ENCODE results near the gene SLC5A1. TPM values are rescaled to one million over a fixed set of nuclear protein-coding genes. Genes with fewer than 3 reads are reported as not detected.

The SLC5A1 gene
- polyA plus RNA-seq (2012; ENCODE audit: insufficient read depth, insufficient read length), result not detected

DNA sequence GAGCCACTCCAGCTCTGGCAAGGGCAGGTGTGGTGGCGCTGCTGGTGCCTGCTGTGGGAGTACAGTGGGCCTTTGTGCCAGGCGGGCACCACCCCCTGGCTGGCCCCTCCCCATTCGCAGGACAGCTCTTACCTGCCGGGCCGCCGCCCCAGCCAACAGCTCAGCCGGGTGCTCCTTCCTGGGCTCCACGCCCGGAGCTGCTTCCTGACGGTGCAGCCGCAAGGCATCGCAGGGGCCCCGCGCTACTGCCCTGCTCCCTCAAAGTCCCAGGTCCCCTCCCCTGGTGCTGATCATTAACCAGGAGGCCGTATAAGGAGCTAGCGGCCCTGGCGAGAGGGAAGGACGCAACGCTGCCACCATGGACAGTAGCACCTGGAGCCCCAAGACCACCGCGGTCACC, at the start of gene SLC5A1:
TSS of gene SLC5A1 (plus strand) at position 338 of the 400 bp plus-strand sequence. CDS start at position 359, 21 bp downstream.
- no peak within 1 kb of the TSS for H3K4me3 ChIP-seq (ENCODE audit: low read length)
- DNase-seq (ENCODE audit: low read depth, low spot score), result no peak

DNA sequence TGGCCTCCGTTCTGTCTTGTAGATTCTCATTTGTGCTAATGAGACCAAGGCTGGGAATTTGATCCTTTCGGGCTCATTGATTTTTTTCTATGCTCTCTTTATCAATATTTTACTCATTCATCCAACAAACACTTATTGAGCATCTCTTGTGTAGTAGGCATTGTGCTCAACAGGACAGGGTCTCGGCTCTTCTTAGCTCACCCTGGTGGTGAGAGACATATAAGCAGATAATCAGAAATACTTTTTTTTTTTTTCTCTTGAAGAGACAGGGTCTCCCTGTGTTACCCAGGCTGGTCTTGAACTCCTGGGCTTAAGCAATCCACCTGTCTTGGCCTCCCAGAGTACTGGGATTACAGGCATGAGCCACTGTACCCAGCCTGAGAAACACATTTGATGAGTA, 48.0 kb upstream of the SLC5A1 start:
- H3K4me3 ChIP-seq (ENCODE audit: low read length), result no peak overlapping the region
- DNase-seq (ENCODE audit: low read depth, low spot score), result no peak

DNA sequence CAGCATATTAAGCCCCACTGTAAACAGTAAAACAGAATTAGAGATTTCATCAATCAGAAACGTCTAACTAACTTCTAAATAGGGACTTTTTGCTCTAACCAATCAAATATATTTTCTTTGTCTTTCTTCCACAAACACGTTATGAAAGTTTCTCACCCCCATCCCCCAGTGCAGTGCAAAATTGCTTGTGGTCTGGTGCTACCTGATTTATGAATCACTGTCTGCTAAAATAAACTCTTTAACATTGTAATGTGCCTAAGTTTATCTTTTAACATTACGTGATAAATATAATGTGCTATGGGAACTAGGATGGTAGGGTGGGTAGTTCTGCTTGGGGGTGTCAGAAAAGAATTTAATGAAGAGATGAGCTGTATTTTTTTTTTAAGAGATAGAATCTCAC, 47.3 kb upstream of the SLC5A1 start:
- H3K4me3 ChIP-seq (ENCODE audit: low read length), result no peak overlapping the region

DNA sequence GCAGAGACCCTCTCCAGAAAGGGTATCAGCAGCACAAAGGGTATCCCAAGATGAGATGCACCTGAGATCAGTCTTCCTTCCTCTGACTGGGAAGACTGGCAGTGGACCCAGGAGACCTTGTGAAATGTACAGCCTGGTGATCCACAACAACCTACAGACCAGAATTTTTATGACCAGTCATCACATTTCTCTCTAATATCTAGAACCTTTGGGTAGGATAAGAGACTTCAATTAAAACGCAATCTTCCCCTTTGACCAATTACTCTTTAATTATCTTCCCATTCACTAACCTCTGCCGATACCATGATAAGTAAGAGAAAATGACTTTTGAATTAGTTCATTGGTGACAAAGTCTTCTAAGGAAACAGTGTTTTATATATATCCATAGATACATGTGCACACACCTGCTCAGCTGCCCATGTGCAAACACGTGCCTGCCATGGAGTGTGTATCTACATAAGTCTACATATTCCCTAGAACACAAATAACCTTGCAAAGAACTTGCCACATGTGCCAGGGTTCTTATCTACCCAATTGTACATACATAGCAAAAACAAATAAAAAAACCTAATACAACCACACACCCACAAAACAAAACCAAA, 44.2 kb upstream of the SLC5A1 start:
- no peak for DNase-seq (ENCODE audit: low read depth, low spot score)
- H3K4me3 ChIP-seq (ENCODE audit: low read length), result no peak overlapping the region

More for the DNA sequence above, 47.3 kb upstream of the SLC5A1 start:
- DNase-seq (ENCODE audit: low read depth, low spot score), result no peak

DNA sequence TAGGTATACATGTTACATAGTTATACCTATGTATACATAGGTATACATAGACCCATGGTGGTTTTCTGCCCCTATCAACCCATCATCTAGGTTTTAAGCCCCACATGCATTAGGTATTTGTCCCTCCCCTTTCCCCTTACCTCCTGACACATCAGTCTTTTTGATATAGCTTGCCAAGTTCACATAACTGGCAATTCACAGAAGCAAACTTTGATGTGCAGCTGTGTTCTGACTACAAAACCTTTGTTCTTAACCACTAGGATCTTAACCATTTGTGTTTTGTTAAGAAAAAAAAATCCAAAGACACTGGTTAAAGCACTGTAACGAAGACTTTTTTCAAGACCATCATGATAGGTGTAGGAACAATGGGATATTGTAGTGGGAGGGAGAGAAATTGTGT, 42.9 kb upstream of the SLC5A1 start:
- H3K4me3 ChIP-seq (ENCODE audit: low read length), result no peak overlapping the region
- peak; percentile 91 for DNase-seq (ENCODE audit: low read depth, low spot score)

DNA sequence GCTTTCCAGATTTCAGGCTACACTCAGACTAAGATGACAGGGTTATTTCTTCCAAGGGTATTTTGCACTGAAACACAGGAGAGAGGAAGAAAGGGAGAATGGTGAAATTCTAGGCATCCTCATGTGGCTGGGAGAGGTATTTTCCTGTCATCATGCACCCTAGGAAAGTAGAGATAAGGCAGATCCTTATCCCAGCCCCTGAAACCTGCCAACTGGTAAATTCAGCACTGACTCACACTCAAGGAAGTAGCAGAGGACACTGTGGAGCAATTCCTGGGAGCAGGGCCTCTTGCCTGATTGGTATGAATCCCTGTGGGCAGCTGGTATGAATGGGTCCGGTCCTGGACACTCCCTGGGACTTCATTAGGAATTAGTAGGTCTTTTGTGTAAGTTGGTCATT, 37.6 kb upstream of the SLC5A1 start:
- no peak overlapping the region for H3K4me3 ChIP-seq (ENCODE audit: low read length)
- DNase-seq (ENCODE audit: low read depth, low spot score), result no peak

DNA sequence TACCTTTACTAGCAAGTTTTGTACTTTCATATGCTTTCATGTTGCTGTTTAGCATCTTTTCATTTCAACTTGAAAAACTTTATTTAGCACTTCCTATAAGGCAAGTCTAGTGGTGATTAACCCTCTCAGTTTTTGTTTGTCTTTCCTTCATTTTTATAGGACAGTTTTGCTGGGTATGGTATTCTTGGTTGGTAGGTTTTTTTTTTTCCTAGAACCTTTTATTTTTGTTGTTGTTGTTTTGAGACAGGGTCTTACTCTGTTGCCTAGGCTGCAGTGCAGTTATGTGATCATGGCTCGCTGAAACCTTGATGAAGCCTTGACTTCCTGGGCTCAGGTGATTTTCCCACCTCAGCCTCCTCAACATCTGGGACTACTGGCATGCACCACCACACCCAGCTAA, 29.9 kb upstream of the SLC5A1 start:
- DNase-seq (ENCODE audit: low read depth, low spot score), result no peak
- no peak overlapping the region for H3K4me3 ChIP-seq (ENCODE audit: low read length)

DNA sequence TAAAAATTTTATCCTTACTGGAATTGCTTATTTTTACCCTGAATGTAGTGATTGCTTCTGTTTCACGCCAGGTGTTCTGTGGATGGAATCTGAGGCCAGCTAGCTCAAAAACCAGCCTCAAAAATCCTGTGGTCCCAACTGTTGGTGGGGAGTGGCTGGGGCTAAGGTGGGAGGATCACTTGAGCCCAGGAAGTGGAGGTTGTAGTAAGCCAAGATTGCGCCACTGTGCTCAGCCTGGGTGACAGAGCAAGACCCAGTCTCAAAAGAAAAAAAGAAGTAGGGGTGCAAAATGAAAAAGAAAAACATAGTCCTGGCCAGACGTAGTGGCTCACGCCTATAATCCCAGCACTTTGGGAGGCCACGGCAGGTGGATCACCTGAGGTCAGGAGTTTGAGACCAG, 27.0 kb upstream of the SLC5A1 start:
- no peak overlapping the region for H3K4me3 ChIP-seq (ENCODE audit: low read length)
- no peak for DNase-seq (ENCODE audit: low read depth, low spot score)

DNA sequence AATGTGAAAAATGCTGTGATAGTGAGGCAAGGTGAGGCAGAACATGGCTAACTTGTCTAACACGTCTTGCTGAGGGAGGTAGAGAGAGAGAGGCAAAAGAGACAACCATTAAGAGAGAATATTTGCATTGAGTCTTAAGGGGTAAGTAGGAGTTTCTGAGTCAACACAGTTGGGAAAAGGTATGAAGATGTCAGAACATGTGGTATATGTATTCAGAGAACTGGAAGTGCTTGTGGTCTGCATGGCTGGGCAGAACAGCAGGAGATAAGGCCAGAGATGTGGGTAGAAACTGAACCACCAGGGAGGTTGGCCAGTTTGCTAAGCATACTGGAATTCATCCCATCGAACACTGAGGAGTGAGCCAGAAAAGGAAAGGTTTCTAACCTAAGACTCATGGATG, 25.0 kb upstream of the SLC5A1 start:
- no peak overlapping the region for H3K4me3 ChIP-seq (ENCODE audit: low read length)
- no peak for DNase-seq (ENCODE audit: low read depth, low spot score)

DNA sequence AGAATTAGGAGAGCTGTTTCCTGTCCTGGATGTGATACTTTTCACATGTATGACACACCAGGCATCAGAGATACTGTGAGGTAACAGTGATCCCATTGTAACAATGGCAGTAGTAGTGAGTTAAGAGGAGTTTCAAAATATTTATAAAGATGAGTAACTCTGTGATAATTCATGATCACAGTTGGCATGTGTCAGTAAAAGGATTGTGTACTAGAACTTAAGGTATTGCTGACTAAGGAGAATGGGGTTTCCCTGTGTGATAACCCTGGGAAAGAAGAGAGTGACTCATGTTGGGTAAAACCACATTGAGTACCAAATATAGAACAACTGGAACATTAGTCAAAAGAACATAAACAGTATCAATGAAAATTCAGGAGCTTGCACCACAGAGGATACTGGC, 22.9 kb upstream of the SLC5A1 start:
- DNase-seq (ENCODE audit: low read depth, low spot score), result no peak

DNA sequence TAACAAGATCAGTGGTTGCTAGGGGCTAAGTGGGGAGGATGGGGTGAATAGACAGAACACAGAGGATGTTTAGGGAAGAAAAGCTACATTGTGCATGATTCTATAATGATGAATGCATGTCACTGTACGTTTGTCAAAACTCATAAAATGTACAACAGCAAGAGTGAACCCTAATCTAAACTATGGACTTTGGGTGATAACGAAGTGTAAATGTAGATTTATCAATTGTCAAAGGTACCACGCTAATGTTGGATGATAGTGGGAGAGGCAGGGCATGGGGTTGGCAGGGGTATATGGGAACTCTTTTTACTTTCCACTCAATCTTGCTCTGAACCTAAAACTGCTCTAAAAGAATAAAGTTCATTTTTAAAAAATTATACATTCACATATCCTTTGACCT, 21.3 kb upstream of the SLC5A1 start:
- DNase-seq (ENCODE audit: low read depth, low spot score), result no peak
- no peak overlapping the region for H3K4me3 ChIP-seq (ENCODE audit: low read length)

More for the DNA sequence above, 22.9 kb upstream of the SLC5A1 start:
- no peak overlapping the region for H3K4me3 ChIP-seq (ENCODE audit: low read length)

DNA sequence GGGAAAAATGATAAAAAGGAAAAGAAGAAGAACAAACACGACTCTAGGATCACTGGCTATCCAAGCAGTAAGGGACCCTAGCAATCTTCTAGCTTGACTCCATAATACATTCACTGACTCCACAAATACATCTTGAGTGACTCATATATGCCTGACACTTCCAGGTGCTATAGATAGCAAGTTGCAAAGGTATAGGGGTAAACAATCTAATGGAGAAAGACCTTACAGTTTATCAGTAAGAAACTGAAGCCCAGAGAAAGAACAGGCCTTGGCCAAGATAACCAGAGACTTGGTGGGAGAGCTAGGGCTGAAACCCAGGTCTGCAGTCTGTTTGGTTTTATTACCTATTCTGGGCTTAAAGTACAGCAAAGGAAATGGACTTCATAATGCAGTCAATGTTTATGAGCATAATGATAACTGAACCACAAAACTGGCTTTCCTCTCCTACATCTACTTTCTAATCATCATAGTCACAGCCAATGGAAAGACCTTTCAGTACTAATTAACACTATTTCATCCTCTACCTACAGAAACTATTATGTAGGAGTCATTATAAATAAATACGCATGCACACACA, 19.7 kb upstream of the SLC5A1 start:
- H3K4me3 ChIP-seq (ENCODE audit: low read length), result no peak overlapping the region
- no peak for DNase-seq (ENCODE audit: low read depth, low spot score)

DNA sequence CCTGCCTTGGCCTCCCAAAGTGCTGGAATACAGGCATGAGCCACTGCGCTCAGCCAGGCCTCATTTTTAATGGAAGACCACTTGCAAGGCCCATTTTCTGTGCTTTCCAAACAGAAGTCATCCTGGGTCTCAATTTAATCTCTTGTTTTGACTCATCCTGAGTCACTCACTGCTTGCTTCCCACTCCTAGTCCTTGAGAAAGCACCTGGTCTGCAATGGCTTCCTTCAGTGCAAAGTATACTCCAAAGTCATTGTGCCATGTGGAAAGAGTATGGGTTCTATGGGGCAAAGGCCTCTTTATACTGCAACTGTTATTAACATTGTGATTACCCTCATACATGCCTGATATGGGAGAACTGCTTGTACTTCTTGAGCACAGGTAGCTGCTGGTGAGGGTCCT, 18.3 kb upstream of the SLC5A1 start:
- no peak overlapping the region for H3K4me3 ChIP-seq (ENCODE audit: low read length)
- no peak for DNase-seq (ENCODE audit: low read depth, low spot score)

DNA sequence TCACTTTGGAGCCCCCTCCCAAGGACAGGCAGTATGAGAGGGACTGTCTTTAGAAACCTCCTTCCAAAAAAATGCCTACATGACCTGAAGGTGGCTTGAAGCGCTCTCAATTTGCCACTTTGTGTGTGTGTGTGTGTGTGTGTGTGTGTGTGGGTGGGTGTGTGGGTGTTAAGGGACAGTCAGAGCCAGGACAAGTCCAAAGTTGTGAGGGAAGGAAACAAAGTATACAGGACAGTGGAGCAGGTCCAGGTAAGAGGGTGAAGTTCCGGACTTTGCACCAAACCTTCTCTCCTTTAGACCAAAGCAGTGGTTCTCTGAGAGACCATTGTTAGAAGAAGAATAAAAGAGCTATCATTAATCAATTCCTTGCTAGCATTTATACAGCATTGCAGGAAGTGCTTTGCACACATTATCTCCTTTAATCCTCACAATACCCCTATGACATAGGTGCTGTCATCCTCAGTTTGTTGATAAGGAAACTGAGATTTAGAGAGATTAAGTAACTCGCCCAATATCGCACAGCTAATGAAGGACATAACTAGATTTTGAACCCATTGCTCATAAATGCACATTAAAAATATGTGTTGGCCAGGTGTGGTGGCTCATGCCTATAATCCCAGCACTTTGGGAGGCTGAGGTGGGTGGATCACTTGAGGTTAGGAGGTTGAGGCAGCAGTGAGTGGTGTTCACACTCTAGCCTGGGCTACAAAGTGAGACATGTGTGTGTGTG, 12.4 kb upstream of the SLC5A1 start:
- no peak for DNase-seq (ENCODE audit: low read depth, low spot score)
- H3K4me3 ChIP-seq (ENCODE audit: low read length), result no peak overlapping the region

DNA sequence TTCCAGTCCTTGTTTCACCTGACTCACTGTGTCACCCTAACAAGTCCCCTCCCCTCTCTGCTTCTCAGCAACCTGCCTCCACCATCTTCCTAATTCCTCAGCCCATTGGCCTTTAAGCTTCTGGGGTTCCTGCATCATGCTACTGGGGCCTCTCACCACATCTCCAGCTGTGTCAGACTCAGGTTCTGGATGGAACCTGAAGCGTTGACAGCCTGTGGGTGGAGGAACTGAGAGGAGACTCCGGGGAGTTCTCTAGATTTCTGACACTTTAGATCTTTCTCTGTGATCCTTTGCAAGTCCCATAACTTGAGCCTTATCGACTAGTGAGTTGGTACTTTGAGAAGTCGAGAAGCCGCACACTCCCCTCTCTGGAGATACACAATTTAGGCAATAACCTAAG, 11.6 kb upstream of the SLC5A1 start:
- no peak overlapping the region for H3K4me3 ChIP-seq (ENCODE audit: low read length)
- DNase-seq (ENCODE audit: low read depth, low spot score), result no peak

DNA sequence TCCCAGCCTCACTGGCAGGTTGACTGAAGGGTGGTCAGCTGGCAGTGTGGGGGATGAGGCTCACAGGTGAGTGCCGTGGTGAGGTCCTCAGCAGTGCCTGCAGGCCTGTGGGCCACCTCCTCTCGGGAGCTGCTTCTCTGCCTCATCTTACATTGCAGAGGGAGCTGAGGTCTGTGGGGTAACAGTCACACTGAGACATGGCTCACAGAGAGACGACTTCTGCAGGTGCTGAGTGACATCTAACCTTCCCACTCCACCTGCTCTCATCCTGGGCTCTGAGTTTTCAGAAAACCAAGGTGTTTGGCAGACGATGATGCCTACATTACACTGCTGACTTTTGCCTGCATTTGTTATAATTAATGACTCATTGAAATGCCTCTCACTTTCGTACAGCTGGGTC, 8.8 kb upstream of the SLC5A1 start:
- no peak for DNase-seq (ENCODE audit: low read depth, low spot score)

DNA sequence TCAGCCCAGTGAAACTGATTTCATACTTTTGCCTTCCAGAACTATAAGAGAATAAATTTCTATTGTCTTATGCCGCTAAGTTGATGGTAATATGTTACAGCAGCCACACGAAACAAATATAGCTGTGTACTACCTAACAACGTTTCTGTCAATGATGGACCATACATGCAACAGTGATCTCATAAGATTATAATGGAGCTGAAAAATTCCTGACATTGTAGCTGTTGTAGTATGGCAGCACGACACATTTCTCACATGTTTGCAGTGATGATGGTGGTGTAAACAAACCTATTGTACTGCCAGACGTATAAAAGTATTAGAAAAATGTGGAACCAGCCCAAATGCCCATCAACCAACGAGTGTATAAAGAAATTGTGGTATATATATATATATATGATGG, 5.8 kb upstream of the SLC5A1 start:
- no peak overlapping the region for H3K4me3 ChIP-seq (ENCODE audit: low read length)
- no peak for DNase-seq (ENCODE audit: low read depth, low spot score)

More for the DNA sequence above, 8.8 kb upstream of the SLC5A1 start:
- H3K4me3 ChIP-seq (ENCODE audit: low read length), result no peak overlapping the region

DNA sequence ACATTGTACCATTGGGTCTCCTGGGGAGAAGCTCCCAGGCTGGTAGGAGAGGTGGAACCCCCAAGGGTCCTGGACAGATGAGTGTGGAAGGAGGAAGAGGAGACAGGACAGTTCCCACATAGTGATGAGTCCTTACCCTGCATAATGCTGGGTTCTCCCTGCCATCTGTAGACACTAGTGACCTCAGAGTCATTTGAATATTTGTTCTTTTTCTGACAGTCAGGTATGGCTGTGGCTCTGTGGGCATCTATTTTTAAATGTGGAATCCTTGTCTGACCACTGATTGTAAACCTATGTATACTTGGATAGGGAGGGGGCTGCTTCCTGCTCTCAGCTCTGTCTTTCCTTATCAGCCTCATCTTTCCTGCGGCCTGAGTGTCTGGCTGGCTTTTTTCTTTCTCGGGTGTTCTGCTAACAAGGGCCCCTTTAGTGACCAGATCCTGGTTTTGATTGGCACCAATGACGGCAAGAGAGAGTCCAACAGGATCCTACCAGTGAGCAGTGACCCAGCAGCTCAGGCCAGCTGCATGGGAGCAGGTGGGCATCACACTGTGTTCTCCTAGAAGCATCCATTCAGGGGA, 2.6 kb upstream of the SLC5A1 start:
- no peak overlapping the region for H3K4me3 ChIP-seq (ENCODE audit: low read length)
- no peak for DNase-seq (ENCODE audit: low read depth, low spot score)

DNA sequence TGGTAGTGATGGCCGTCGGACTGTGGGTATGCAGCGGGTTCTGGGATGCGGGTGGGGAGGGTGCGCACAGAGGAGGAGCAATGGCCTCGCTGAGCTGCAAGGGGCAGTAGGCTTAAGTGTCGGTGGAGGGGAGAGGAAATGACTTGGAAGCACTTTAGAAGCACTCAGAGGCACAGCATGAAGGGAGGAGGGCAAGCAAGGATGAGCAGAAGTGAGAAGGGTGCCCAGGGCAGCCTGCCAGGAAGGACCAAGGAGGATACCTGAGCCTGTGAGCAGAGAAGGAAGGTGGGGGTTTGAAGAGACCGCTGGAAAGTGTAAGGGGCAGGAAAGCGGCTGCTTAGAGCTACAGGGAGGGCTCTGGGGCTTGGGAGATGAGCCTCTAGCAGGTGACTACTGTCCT, 330 bp downstream of the SLC5A1 start:
- DNase-seq (ENCODE audit: low read depth, low spot score), result no peak
- H3K4me3 ChIP-seq (ENCODE audit: low read length), result no peak overlapping the region

DNA sequence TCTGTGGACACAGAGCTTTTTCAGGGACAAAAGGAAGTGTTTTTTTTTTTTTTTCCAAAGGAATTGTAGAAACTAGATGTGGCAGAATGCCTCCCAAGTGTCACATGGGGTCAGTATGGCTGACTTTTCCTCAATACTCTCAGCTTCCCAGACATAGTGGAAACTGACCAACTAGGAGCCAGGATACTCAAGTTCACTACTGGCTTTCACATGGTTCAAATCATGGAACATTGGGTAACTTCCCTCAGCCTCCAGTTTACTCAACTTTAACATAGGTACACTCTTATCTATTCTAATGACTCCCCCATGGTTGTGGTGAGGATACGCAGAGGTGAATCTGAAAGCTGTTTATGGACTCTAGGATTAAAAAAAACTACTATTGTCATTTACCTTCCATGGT, 1.4 kb downstream of the SLC5A1 start:
- H3K4me3 ChIP-seq (ENCODE audit: low read length), result no peak overlapping the region
- no peak for DNase-seq (ENCODE audit: low read depth, low spot score)

All from Jurkat, Clone E6-1 (cell line).